ENCODE data around the gene SRPRA.

Gene SRPRA

GRCh38 chr11:126214841-126215240, 53.9 kb downstream of the SRPRA start:
- no peak for DNase-seq (ENCODE audit: low read depth in 1 of 2, low spot score in 1 of 2)
- TF ChIP-seq JUND (IDR thresholded peaks at IDR 0.05; ENCODE audit: low read depth): no peak
- in situ Hi-C loops (cut with HindIII; ENCODE audit: low pct_unique_long_range_greater_than_20kb, low sequenced_read_pairs): no loop called here

GRCh38 chr11:126214441-126214840, 54.3 kb downstream of the SRPRA start:
- TF ChIP-seq JUND (IDR thresholded peaks at IDR 0.05; ENCODE audit: low read depth): no peak
- DNase-seq (ENCODE audit: low read depth in 1 of 2, low spot score in 1 of 2): no peak
- in situ Hi-C loops (cut with HindIII; ENCODE audit: low pct_unique_long_range_greater_than_20kb, low sequenced_read_pairs): no loop called here
